Spleen (tissue), 11 donors: ENCODE measurements around the gene ZNF532. TPM values are rescaled to one million over a fixed set of nuclear protein-coding genes. Genes with fewer than 3 reads are reported as not detected.

ENCODE experiments used
- DNase-seq: peaks from one replicate; pipeline ENCODE4 v3.0.0-alpha.2; 2020
- H3K27ac ChIP-seq, 8 donors: fragments of 200-600 bp; sonication (generic) in 7 of 8; 1 replicate in 4 of 8; 2 replicates in 4 of 8; pipeline versions ENCODE4 v1.5.0 to v1.8.0; 2016 to 2021; ENCODE audit warnings: inconsistent platforms in 4 of 8, mild to moderate bottlenecking in 4 of 8, moderate library complexity in 1 of 8
- H3K27me3 ChIP-seq, 7 donors: fragments of 200-600 bp; sonication (generic) in 6 of 7; replicated peaks in 1 of 7; 1 replicate in 4 of 7; 2 replicates in 3 of 7; pipeline versions ENCODE4 v1.5.0 to v1.8.0; 2016 to 2021; ENCODE audit warnings: inconsistent platforms in 3 of 7, mild to moderate bottlenecking in 1 of 7
- H3K36me3 ChIP-seq, 6 donors: fragments of 200-600 bp; sonication (generic) in 5 of 6; 1 replicate in 4 of 6; 2 replicates in 2 of 6; pipeline versions ENCODE4 v1.5.0 to v1.8.0; 2016 to 2021; ENCODE audit warnings: inconsistent platforms in 2 of 6
- H3K4me1 ChIP-seq, 6 donors: fragments of 200-600 bp; sonication (generic) in 5 of 6; 1 replicate in 3 of 6; 2 replicates in 3 of 6; pipeline versions ENCODE4 v1.5.0 to v1.8.0; 2016 to 2021; ENCODE audit warnings: inconsistent platforms in 3 of 6
- H3K4me3 ChIP-seq, 8 donors: fragments of 200-600 bp; sonication (generic) in 7 of 8; 1 replicate in 4 of 8; 2 replicates in 4 of 8; pipeline versions ENCODE4 v1.5.0 to v1.8.0; 2016 to 2021; ENCODE audit warnings: inconsistent platforms in 4 of 8, mild to moderate bottlenecking in 4 of 8, moderate library complexity in 2 of 8
- H3K9me3 ChIP-seq, 8 donors: fragments of 200-600 bp; sonication (generic) in 7 of 8; 1 replicate in 4 of 8; 2 replicates in 4 of 8; pipeline versions ENCODE4 v1.5.0 to v1.8.0; 2016 to 2021; ENCODE audit warnings: inconsistent platforms in 4 of 8
- POLR2A ChIP-seq, 3 donors: fragments of 450-650 bp; IDR thresholded peaks; one replicate each; pipeline ENCODE4 v1.5.1; 2017; ENCODE audit warnings: antibody characterized with exemption in 3 of 3, mild to moderate bottlenecking in 1 of 3
- POLR2AphosphoS5 ChIP-seq, 3 donors: sonication (generic); formaldehyde crosslinking; IDR thresholded peaks; one replicate each; pipeline ENCODE4 v1.5.1; 2017; ENCODE audit warnings: antibody characterized with exemption in 3 of 3
- WGBS, 5 donors: extraction: QIAGEN DNeasy Blood & Tissue Kit in 3 of 5; methylation state at CpG; one replicate each; pipeline versions ENCODE4 v1.1.5 to v1.1.7; 2013 to 2018; 5-methylcytosine and 5-hydroxymethylcytosine counted together
- intact Hi-C: fragments of 100-400 bp; cut with DNase I; formaldehyde crosslinking; loops from one replicate; pipeline ENCODE4 v1.15.0; 2023; ENCODE audit warnings: low total_unique reads
- polyA plus RNA-seq, 3 donors: library from polyadenylated mRNA; stranded (reverse); fragments of 200-250 nt; gene quantifications; one replicate each; pipeline ENCODE4 v1.2.1, GENCODE V29; 2013
- total RNA-seq, 7 donors: library from RNA; depleted of rRNA in 3 of 7; stranded (reverse); fragments of >200 nt in 3 of 7; fragmentation: NEBNext Ultra II Directional in 4 of 7; extraction: Animal tissue kit (Norgen Biotek cat#: 25700) in 4 of 7; gene quantifications; one replicate each; pipeline versions ENCODE4 v1.1.0 to v1.2.1, GENCODE V29; 2016 to 2021
- TF ChIP-seq, protein P1 (sequence below), 11 experiments: fragments of 200-600 bp in 7 of 11; fragments of 450-650 bp in 4 of 11; sonication (generic) in 4 of 11; IDR thresholded peaks in 8 of 11; conservative IDR thresholded peaks in 3 of 11; 1 replicate in 7 of 11; 2 replicates in 4 of 11; pipeline versions ENCODE4 v1.4.0 to v1.8.0; 2016 to 2021; ENCODE audit warnings: antibody characterized with exemption in 11 of 11, inconsistent platforms in 4 of 11, mild to moderate bottlenecking in 1 of 11
- donor health status: healthy with polysubstance abuse.
- donor health status: DM: no; HTN: no; CAD: no; lungs with moderate emphysema.
- donor health status: DM: no; HTN: no; CAD: no.
- donor health status: Bipolar disorder and iron deficiency.
- donor health status: healthy.
- donor health status: DM: no; HTN: no; CAD: no.
- donor health status: DM: yes; HTN: yes; CAD: no.

ZNF532 gene
- total and polyA plus RNA-seq, 10 donors, result 5.2 to 64.8 (median 42.4) TPM

DNA sequence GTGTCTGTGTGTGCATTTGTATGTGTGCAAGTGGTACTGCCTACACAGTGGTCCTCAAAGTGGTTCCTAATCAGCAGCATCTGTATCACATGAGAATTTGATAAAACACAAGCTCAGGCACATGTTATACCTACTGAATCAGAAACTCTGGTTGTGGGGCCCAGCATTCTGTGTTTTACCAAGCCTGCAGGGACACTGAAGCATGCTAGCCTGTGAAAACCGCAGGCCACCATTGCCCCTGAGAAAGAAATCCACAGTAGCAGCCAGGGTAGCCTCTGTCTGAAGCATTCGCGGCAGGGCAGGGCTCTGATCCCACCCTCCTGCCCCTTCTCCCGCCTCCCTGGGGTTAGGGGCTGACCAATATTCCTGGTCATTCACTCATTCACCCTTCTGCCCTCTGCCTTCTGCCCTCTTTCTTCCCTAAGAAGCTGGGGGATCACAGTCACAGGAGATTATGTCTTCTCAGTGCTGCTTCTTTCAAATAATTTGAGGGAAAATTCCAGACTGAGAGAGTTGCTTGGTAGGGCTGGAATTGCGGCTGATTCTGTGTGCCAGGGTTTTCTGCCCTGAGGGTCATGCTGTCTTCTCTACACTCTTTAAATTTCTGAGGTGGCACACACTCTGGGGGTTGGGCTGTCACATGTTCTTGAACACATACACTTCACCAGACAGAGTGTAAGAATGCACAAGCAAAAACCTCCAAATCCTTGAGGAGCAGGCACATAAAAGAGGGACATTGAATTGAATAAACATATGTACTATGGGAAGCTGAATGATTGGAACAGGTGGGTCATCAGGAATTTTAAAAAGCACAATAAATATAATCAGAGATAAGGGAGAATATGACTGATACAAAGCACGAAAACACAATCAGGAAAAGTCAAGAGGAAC lies 148.4 kb downstream of the ZNF532 start:
- H3K27ac ChIP-seq, result peak overlapping the region in 2 of 8 donors; percentile 13 to 14
- no peak for DNase-seq
- no peaks in the 10 kb centered on the region for H3K4me1 ChIP-seq
- H3K36me3 ChIP-seq, result no peaks in the 10 kb centered on the region
- no peak for TF ChIP-seq POLR2AphosphoS5 (IDR thresholded peaks at IDR 0.05)
- TF ChIP-seq, protein P1, sequence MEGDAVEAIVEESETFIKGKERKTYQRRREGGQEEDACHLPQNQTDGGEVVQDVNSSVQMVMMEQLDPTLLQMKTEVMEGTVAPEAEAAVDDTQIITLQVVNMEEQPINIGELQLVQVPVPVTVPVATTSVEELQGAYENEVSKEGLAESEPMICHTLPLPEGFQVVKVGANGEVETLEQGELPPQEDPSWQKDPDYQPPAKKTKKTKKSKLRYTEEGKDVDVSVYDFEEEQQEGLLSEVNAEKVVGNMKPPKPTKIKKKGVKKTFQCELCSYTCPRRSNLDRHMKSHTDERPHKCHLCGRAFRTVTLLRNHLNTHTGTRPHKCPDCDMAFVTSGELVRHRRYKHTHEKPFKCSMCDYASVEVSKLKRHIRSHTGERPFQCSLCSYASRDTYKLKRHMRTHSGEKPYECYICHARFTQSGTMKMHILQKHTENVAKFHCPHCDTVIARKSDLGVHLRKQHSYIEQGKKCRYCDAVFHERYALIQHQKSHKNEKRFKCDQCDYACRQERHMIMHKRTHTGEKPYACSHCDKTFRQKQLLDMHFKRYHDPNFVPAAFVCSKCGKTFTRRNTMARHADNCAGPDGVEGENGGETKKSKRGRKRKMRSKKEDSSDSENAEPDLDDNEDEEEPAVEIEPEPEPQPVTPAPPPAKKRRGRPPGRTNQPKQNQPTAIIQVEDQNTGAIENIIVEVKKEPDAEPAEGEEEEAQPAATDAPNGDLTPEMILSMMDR (IDR thresholded peaks at IDR 0.05 in 8 of 11, conservative IDR thresholded peaks at IDR 0.05 in 3 of 11), result no peak
- TF ChIP-seq POLR2A (IDR thresholded peaks at IDR 0.05), result no peak
- no peak overlapping the region for H3K4me3 ChIP-seq
- H3K27me3 ChIP-seq, result no peaks in the 10 kb centered on the region
- H3K9me3 ChIP-seq, result peaks cover 0 to 13% (median 2%) of the 10 kb centered on the region in 8 donors
- 68 to 81% (median 77%) methylated on average over 6 of the region's 6 CpGs for WGBS, 5 donors
- intact Hi-C loops, result no loop called here

DNA sequence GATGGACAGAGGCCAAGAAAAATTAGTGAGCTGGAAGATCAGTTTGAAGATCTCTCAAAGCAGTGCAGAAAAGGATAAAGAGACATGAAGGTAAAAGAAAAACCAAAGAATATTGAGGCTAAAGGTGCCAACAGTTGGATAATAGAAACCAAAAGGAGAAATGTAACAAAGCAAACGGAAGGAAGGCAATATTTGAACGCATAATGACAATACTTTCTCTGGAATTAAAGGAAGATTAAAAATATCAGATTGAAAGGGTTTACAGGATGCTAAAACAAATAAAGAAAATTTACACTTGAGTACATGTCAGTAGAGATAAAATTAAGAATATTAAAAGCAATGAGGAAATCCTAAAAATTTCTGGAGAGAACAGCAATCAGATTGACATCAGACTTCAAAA lies 149.1 kb downstream of the ZNF532 start:
- 83 to 97% (median 90%) methylated on average over 2 of the region's 2 CpGs for WGBS, 5 donors
- no peak for DNase-seq
- TF ChIP-seq POLR2AphosphoS5 (IDR thresholded peaks at IDR 0.05), result no peak
- TF ChIP-seq, protein P1 (IDR thresholded peaks at IDR 0.05 in 8 of 11, conservative IDR thresholded peaks at IDR 0.05 in 3 of 11), result no peak
- TF ChIP-seq POLR2A (IDR thresholded peaks at IDR 0.05), result no peak

DNA sequence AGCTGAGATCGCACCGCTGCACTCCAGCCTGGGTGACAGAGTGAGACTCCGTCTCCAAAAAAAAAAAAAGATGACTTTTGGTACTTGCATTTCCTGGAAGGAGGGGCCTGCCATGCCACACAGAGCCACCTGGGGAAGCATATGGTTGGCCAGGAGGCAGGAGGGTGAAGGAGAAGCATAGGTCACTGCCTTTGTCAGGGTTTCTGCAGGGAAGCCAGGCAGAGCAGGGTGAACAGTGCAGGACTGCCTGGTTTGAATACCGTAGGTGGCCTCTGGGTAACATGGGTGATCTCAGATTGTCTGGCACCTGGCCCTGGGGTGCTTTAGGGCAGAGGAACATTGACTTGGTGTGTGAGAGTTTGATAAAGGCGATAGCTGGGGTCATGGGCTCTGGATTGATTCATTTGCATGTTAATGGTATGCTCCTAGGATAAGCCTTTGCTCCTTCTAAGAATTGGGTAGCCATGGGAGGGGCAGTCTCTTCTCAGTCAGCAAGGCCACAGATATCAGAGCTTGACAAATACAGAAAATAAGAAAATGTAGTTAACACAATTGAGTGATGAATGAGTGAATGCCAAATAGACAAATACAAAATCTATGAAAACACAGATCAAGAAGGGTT lies 151.0 kb downstream of the ZNF532 start:
- peaks cover 0 to 16% (median 2%) of the 10 kb centered on the region in 8 donors for H3K9me3 ChIP-seq
- WGBS, 5 donors, result 87 to 96% (median 91%) methylated on average over 5 of the region's 5 CpGs
- no peaks in the 10 kb centered on the region for H3K27me3 ChIP-seq
- H3K4me3 ChIP-seq, result no peak overlapping the region
- H3K27ac ChIP-seq, result no peak overlapping the region
- intact Hi-C loops, result no loop called here
- DNase-seq, result no peak
- H3K4me1 ChIP-seq, result no peaks in the 10 kb centered on the region
- no peak for TF ChIP-seq POLR2A (IDR thresholded peaks at IDR 0.05)
- TF ChIP-seq POLR2AphosphoS5 (IDR thresholded peaks at IDR 0.05), result no peak
- TF ChIP-seq, protein P1 (IDR thresholded peaks at IDR 0.05 in 8 of 11, conservative IDR thresholded peaks at IDR 0.05 in 3 of 11), result no peak
- H3K36me3 ChIP-seq, result no peaks in the 10 kb centered on the region

More for the DNA sequence above, 149.1 kb downstream of the ZNF532 start:
- H3K27me3 ChIP-seq, result no peaks in the 10 kb centered on the region
- no peaks in the 10 kb centered on the region for H3K36me3 ChIP-seq
- no peaks in the 10 kb centered on the region for H3K4me1 ChIP-seq
- no peak overlapping the region for H3K27ac ChIP-seq
- no peak overlapping the region for H3K4me3 ChIP-seq
- intact Hi-C loops, result no loop called here
- H3K9me3 ChIP-seq, result peaks cover 0 to 16% (median 2%) of the 10 kb centered on the region in 8 donors

DNA sequence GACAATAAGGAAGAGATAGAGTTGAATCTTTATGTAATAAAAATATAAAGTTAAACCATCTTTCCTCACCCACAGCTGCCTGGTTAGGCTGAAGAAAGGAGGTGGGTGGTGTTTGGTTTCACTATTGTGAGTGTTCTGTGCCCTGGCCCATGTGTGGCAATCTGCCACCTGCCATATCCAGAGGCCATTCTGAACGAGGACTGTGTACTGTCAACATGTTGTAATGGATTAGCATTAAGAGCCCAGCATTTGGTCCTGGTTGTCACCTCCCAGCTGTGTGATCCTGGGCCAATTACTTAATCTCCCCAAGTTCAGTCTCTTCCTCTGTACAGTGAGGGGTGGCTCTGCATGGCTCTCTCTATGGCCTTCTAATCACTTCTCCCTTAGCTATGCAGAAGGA lies 156.8 kb downstream of the ZNF532 start:
- H3K27ac ChIP-seq, result peak overlapping the region in 1 of 8 donors; percentile 45
- no peaks in the 10 kb centered on the region for H3K4me1 ChIP-seq
- H3K4me3 ChIP-seq, result no peak overlapping the region
- TF ChIP-seq POLR2A (IDR thresholded peaks at IDR 0.05) (no peak), POLR2AphosphoS5 (IDR thresholded peaks at IDR 0.05) (no peak)
- TF ChIP-seq, protein P1 (IDR thresholded peaks at IDR 0.05 in 8 of 11, conservative IDR thresholded peaks at IDR 0.05 in 3 of 11), result no peak
- intact Hi-C loops, result no loop called here
- 37 to 65% (median 50%) methylated on average over 1 of the region's 1 CpG for WGBS, 5 donors
- H3K27me3 ChIP-seq, result no peaks in the 10 kb centered on the region
- no peaks in the 10 kb centered on the region for H3K36me3 ChIP-seq
- no peak for DNase-seq
- peaks cover 0 to 19% (median 2%) of the 10 kb centered on the region in 8 donors for H3K9me3 ChIP-seq
